Cortex of kidney (tissue), 1 donor: ENCODE results near the gene DENND1A.

Source experiments
- DNase-seq: peaks from one replicate; lab custom pipeline; 2025; lab: John Stamatoyannopoulos, UW

DENND1A gene

GRCh38 chr9:123617286-123617685, 312.6 kb downstream of the DENND1A start:
- no peak for DNase-seq

GRCh38 chr9:123616707-123617106, 313.2 kb downstream of the DENND1A start:
- DNase-seq, result no peak

- no peak for DNase-seq
These were observed 314.5 kb downstream of the DENND1A start for GRCh38 chr9:123615381-123615780.

GRCh38 chr9:123614306-123615263, 315.3 kb downstream of the DENND1A start:
- no peak for DNase-seq

- DNase-seq, result no peak
These were observed 318.7 kb downstream of the DENND1A start for GRCh38 chr9:123611226-123611625.

GRCh38 chr9:123609844-123610243, 320.1 kb downstream of the DENND1A start:
- no peak for DNase-seq

GRCh38 chr9:123608104-123608503, 321.8 kb downstream of the DENND1A start:
- DNase-seq, result no peak

GRCh38 chr9:123607479-123607878, 322.4 kb downstream of the DENND1A start:
- DNase-seq, result no peak

- DNase-seq, result no peak
These were observed 323.8 kb downstream of the DENND1A start for GRCh38 chr9:123606141-123606540.

GRCh38 chr9:123605286-123605685, 324.6 kb downstream of the DENND1A start:
- no peak for DNase-seq

GRCh38 chr9:123604861-123605260, 325.1 kb downstream of the DENND1A start:
- DNase-seq, result no peak

GRCh38 chr9:123601828-123602227, 328.1 kb downstream of the DENND1A start:
- DNase-seq, result no peak

- DNase-seq, result no peak
These were observed 330.1 kb downstream of the DENND1A start for GRCh38 chr9:123599781-123600180.

- no peak for DNase-seq
These were observed 331.9 kb downstream of the DENND1A start for GRCh38 chr9:123597876-123598556.

- no peak for DNase-seq
These were observed 332.9 kb downstream of the DENND1A start for GRCh38 chr9:123597048-123597447.

- DNase-seq, result no peak
These were observed 338.6 kb downstream of the DENND1A start for GRCh38 chr9:123591283-123591682.

GRCh38 chr9:123590499-123590898, 339.4 kb downstream of the DENND1A start:
- DNase-seq, result no peak

GRCh38 chr9:123589361-123590239, 340.3 kb downstream of the DENND1A start:
- no peak for DNase-seq

GRCh38 chr9:123586275-123586674, 343.7 kb downstream of the DENND1A start:
- DNase-seq, result no peak

GRCh38 chr9:123584202-123585176, 345.4 kb downstream of the DENND1A start:
- DNase-seq, result no peak

GRCh38 chr9:123583646-123584045, 346.3 kb downstream of the DENND1A start:
- no peak for DNase-seq
